ENCODE measurements around the gene TSFM. TPM values are rescaled to one million over a fixed set of nuclear protein-coding genes. Genes with fewer than 3 reads are reported as not detected.

TSFM gene
- total RNA-seq, 1 experiment from 2014 or later: 58.5 TPM

DNA sequence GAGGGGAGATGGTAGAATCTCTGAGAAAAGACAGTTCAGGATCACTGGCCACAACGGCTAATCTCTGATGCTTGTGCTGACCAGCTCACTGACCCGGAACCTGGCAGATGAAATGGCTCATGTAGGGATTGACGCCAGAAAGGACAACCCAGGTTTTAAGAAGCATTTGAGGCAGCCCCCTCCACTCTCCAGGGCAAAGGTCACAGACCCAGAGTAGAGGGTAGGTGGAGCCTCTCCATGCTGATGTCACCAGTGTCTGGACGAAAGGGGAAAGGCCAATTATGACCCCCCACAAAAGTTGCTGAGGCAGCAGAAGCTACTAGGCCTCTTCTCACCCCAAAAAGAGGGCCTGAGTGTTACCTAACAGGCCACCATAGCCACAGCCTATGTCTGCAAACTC, 11.9 kb upstream of the TSFM start:
- H3K9me3 ChIP-seq (ENCODE audit: low read depth, low read length, poor library complexity, severe bottlenecking): no peaks in the 10 kb centered on the region
- POLR2A ChIA-PET (ENCODE audit: low non-redundant PET): no interaction called here
- H3K4me1 ChIP-seq (ENCODE audit: insufficient read depth, low read length, poor library complexity, severe bottlenecking): peaks cover 25% of the 10 kb centered on the region
- H3K4me3 ChIP-seq (ENCODE audit: low read depth, low read length, poor library complexity, severe bottlenecking): no peak overlapping the region
- peaks cover 6% of the 10 kb centered on the region for H3K36me3 ChIP-seq (ENCODE audit: insufficient read depth, low read length, poor library complexity, severe bottlenecking)
- no TSS peak for BruUV-seq (replicated peaks)
- intact Hi-C loops (cut with micrococcal nuclease; ENCODE audit: unreplicated experiment): no loop called here
- no peak for DNase-seq (ENCODE audit: low spot score)
- no peak overlapping the region for H3K27ac ChIP-seq (ENCODE audit: low read depth, low read length, poor library complexity, severe bottlenecking)
- no peak for TF ChIP-seq EZH2 (IDR thresholded peaks at IDR 0.05; ENCODE audit: borderline replicate concordance, low read depth, low read length, poor library complexity, severe bottlenecking)
- TF ChIP-seq, protein P1, sequence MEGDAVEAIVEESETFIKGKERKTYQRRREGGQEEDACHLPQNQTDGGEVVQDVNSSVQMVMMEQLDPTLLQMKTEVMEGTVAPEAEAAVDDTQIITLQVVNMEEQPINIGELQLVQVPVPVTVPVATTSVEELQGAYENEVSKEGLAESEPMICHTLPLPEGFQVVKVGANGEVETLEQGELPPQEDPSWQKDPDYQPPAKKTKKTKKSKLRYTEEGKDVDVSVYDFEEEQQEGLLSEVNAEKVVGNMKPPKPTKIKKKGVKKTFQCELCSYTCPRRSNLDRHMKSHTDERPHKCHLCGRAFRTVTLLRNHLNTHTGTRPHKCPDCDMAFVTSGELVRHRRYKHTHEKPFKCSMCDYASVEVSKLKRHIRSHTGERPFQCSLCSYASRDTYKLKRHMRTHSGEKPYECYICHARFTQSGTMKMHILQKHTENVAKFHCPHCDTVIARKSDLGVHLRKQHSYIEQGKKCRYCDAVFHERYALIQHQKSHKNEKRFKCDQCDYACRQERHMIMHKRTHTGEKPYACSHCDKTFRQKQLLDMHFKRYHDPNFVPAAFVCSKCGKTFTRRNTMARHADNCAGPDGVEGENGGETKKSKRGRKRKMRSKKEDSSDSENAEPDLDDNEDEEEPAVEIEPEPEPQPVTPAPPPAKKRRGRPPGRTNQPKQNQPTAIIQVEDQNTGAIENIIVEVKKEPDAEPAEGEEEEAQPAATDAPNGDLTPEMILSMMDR (conservative IDR thresholded peaks at IDR 0.05; ENCODE audit: low read depth, low read length): no peak
- CTCF ChIA-PET: no interaction called here
- H3K27me3 ChIP-seq (replicated peaks; ENCODE audit: insufficient read depth, low read depth, low read length, poor library complexity): peaks cover 10% of the 10 kb centered on the region

DNA sequence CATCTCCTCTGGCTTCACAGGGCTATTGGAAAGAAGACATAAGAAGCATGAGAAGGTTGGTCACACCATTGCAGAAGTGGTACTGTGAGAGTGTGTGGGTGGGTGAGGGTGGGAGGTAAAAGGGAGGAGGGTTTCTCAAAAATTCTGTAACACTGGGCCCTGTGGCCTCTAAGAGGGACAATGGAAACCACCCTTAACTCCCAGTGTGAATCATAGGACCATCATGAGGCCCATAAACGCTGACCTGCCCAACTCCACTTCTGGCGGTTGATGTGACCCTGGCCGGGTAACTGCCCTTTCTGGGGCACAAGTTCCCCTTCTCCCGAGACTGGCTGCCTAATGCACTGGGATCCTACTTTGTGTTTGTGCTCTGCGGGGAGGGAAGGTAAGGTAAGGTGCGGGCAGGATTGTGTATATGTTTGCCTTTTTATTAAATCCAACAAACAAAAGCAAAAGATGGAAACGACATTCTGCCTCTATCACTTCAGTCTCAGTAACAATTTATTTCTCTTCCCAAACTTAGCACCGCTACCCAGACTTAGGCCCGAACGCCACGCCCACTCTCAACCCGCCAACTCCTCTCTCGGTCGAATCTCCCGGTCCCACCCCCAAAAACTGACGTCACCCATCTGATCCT, 11.2 kb upstream of the TSFM start:
- Histone ChIP-seq H3K36me3 (ENCODE audit: insufficient read depth, low read length, poor library complexity, severe bottlenecking) (peaks cover 6% of the 10 kb centered on the region), H3K9me3 (ENCODE audit: low read depth, low read length, poor library complexity, severe bottlenecking) (no peaks in the 10 kb centered on the region), H3K27me3 (replicated peaks; ENCODE audit: insufficient read depth, low read depth, low read length, poor library complexity) (peaks cover 4% of the 10 kb centered on the region), H3K4me1 (ENCODE audit: insufficient read depth, low read length, poor library complexity, severe bottlenecking) (peaks cover 18% of the 10 kb centered on the region), H3K4me3 (ENCODE audit: low read depth, low read length, poor library complexity, severe bottlenecking) (peak overlapping the region; percentile 63), H3K27ac (ENCODE audit: low read depth, low read length, poor library complexity, severe bottlenecking) (peak overlapping the region; percentile 95)
- CTCF ChIA-PET: interaction anchor here (0.6 kb wide), 1 partner anchor 14 kb away, joined by 4 read pairs; no protein-coding TSS in a partner anchor
- intact Hi-C loops (cut with micrococcal nuclease; ENCODE audit: unreplicated experiment): no loop called here
- BruUV-seq (replicated peaks): TSS peak; percentile 75
- no peak for TF ChIP-seq EZH2 (IDR thresholded peaks at IDR 0.05; ENCODE audit: borderline replicate concordance, low read depth, low read length, poor library complexity, severe bottlenecking)
- TF ChIP-seq, protein P1 (conservative IDR thresholded peaks at IDR 0.05; ENCODE audit: low read depth, low read length): no peak
- POLR2A ChIA-PET (ENCODE audit: low non-redundant PET): interaction anchor here (0.6 kb wide), 1 partner anchor 138 kb away, joined by 8 read pairs; the partner anchor contains the start of gene B4GALNT1
- DNase-seq (ENCODE audit: low spot score): peak; percentile 98

DNA sequence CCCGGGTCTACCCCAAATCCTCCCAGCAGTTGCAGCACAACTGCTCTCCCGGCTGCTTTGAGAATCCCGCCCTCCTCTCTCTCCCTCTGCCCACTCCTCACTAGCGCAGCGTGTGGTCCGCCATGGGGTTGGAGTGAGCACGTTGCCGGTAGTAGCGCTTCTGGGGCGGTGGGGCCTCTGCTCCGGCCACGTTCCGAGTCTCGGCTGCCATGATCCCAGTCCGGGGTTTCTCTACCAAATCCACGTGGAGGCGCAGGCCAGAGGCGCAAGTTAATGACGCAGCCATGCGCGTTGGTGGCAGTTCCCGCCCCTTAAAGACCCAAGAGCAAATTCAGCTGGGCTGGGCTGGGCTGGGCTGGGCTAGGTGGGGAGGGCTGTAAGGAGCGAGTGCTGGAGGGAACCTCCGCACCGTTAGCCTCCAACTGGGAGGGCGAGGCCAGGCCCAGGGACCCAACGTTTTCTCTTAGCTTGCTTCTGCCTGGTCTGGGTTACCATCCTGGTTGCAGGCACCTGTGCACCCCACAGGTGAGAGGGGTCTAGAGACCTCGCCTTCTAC, 10.6 kb upstream of the TSFM start, which contains the start of gene METTL1:
TSS of gene METTL1 (minus strand) at position 233 of the 556 bp plus-strand sequence. CDS start at position 211, 22 bp downstream.
- H3K9me3 ChIP-seq (ENCODE audit: low read depth, low read length, poor library complexity, severe bottlenecking): no peaks in the 10 kb centered on the region
- peak within 1 kb of the TSS; percentile 63 for H3K4me3 ChIP-seq (ENCODE audit: low read depth, low read length, poor library complexity, severe bottlenecking)
- intact Hi-C loops (cut with micrococcal nuclease; ENCODE audit: unreplicated experiment): no loop called here
- no peaks in the 10 kb centered on the region for H3K27me3 ChIP-seq (replicated peaks; ENCODE audit: insufficient read depth, low read depth, low read length, poor library complexity)
- peak; percentile 99 for DNase-seq (ENCODE audit: low spot score)
- BruUV-seq (replicated peaks): no TSS peak
- peaks cover 13% of the 10 kb centered on the region for H3K4me1 ChIP-seq (ENCODE audit: insufficient read depth, low read length, poor library complexity, severe bottlenecking)
- TF ChIP-seq, protein P1 (conservative IDR thresholded peaks at IDR 0.05; ENCODE audit: low read depth, low read length): no peak
- no peak for TF ChIP-seq EZH2 (IDR thresholded peaks at IDR 0.05; ENCODE audit: borderline replicate concordance, low read depth, low read length, poor library complexity, severe bottlenecking)
- H3K27ac ChIP-seq (ENCODE audit: low read depth, low read length, poor library complexity, severe bottlenecking): peak within 1 kb of the TSS; percentile 95
- ChIA-PET POLR2A (ENCODE audit: low non-redundant PET) (interaction anchor here (0.6 kb wide), 1 partner anchor 139 kb away, joined by 8 read pairs; the partner anchor contains the start of gene B4GALNT1), CTCF (interaction anchor here (0.6 to 0.8 kb wide), 2 partner anchors 11 to 15 kb away, joined by 3 to 4 read pairs; partner anchors contain the start of gene TSFM)
- H3K36me3 ChIP-seq (ENCODE audit: insufficient read depth, low read length, poor library complexity, severe bottlenecking): peaks cover 6% of the 10 kb centered on the region

Measured in A673 (cell line).